Measurements from ENCODE around the gene RASSF5. TPM values are rescaled to one million over a fixed set of nuclear protein-coding genes. Genes with fewer than 3 reads are reported as not detected.

RASSF5 gene
- total and polyA plus RNA-seq, 2 experiments from 2014 or later: 0.48 to 4.4 TPM

- no peak for TF ChIP-seq EZH2 (IDR thresholded peaks at IDR 0.05; ENCODE audit: low read depth, unreplicated experiment)
- TF ChIP-seq STAT1 (IDR thresholded peaks at IDR 0.05; ENCODE audit: unreplicated experiment): no peak
- no peak for TF ChIP-seq POLR2AphosphoS5 (IDR thresholded peaks at IDR 0.05; ENCODE audit: low read depth)
- no peak for TF ChIP-seq ZNF114 (CRISPR knock-in tag; IDR thresholded peaks at IDR 0.05)
- TF ChIP-seq JUNB (IDR thresholded peaks at IDR 0.05; ENCODE audit: unreplicated experiment): no peak
- no peak for TF ChIP-seq CTCF (conservative IDR thresholded peaks at IDR 0.05; ENCODE audit: low read depth in 2 of 2)
- no peak for TF ChIP-seq CREB1 (CRISPR knock-in tag; IDR thresholded peaks at IDR 0.05; ENCODE audit: low read depth)
- no peak for TF ChIP-seq ETS1 (IDR thresholded peaks at IDR 0.05)
- TF ChIP-seq ZNF462 (CRISPR knock-in tag; IDR thresholded peaks at IDR 0.05): no peak
- no peak for TF ChIP-seq ZNF331 (CRISPR knock-in tag; IDR thresholded peaks at IDR 0.05; ENCODE audit: low read depth)
- no peak for TF ChIP-seq EZH2phosphoT487 (IDR thresholded peaks at IDR 0.05; ENCODE audit: unreplicated experiment)
- TF ChIP-seq NANOG (IDR thresholded peaks at IDR 0.05; ENCODE audit: borderline replicate concordance): no peak
- TF ChIP-seq REST (IDR thresholded peaks at IDR 0.05; ENCODE audit: unreplicated experiment): no peak
- Histone ChIP-seq H3K27me3 (ENCODE audit: insufficient read depth) (no peaks in the 10 kb centered on the region), H3K27ac (ENCODE audit: low read depth) (no peak overlapping the region), H3K4me2 (no peak overlapping the region), H2AFZ (no peak overlapping the region), H4K20me1 (replicated peaks; ENCODE audit: insufficient read depth) (no peaks in the 10 kb centered on the region), H3K4me1 (ENCODE audit: insufficient read depth) (peaks cover 19% of the 10 kb centered on the region), H3K4me3 (no peak overlapping the region), H3K79me2 (replicated peaks; ENCODE audit: insufficient read depth) (no peaks in the 10 kb centered on the region), H3F3A (replicated peaks; ENCODE audit: low read depth) (no peaks in the 10 kb centered on the region), H3K36me3 (ENCODE audit: insufficient read depth) (no peaks in the 10 kb centered on the region; the same call in 1 of the 2 replicates), H3K9me2 (ENCODE audit: insufficient read depth) (no peaks in the 10 kb centered on the region)
- Mint-ChIP-seq H3K36me3 (ENCODE audit: low read depth) (peaks cover 35% of the 10 kb centered on the region), H3K4me1 (peaks cover 28% of the 10 kb centered on the region), H3K27ac (no peak overlapping the region), H3K4me3 (no peak overlapping the region), H3K9me3 (no peaks in the 10 kb centered on the region; the same call in 2 of the 3 replicates), H3K27me3 (ENCODE audit: insufficient read depth, low read depth, poor library complexity) (peaks cover 11% of the 10 kb centered on the region)
- DNase-seq (ENCODE audit: low spot score) (no peak), ATAC-seq (no peak)
These were observed 31.3 kb upstream of the RASSF5 start for GRCh38 chr1:206476058-206476457.
